GM12872 (cell line): ENCODE data around the gene CPXM1.

Source experiments
- TF ChIP-seq, protein P1 (sequence below): IDR thresholded peaks from 3 replicates; pipeline ENCODE4 v1.5.1; 2011; ENCODE audit warnings: low read depth, mild to moderate bottlenecking, low read length, moderate library complexity; ENCODE audit not compliant: insufficient read depth

The CPXM1 gene

DNA sequence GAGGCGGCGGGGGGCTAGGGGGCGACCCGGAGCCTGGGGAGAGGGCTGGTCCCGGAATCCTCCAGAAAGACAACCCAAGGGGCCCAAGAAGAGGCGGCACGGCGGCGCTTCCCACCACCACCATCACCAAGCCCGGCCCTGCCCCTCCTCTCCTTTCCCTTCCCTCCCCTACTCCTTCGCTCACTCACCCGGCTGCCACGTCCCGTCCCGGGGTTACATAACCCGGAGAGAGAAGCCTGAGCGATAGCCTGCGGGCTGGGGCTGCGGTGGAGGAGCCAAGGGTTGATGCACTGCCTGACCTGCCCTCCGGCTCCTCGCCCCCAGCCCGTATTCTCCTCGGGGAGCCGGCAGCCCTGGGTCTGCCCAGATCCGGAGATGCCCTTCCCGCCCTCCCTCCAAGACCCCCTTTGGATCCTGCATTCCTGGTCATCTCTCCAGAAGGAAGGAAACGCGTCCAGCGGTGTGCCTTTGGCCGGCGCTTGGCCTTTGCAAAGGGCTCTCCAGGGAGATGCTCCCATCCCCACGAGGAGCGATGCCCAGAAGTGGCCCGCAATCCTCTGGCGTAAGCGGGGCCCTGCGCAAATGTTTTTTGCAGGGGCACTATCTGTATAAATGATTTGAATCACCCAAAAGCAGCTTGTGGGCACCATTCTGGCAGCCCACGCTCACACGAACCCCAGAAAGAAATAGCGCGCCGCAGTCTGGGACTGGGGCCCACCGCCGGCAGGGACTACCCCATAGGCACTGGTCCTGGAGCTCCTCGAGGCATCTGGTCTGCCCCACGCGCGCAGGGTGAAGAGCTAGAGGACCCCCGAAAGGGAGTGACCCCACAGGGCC is 4.6 kb upstream of the CPXM1 start:
- TF ChIP-seq, protein P1, sequence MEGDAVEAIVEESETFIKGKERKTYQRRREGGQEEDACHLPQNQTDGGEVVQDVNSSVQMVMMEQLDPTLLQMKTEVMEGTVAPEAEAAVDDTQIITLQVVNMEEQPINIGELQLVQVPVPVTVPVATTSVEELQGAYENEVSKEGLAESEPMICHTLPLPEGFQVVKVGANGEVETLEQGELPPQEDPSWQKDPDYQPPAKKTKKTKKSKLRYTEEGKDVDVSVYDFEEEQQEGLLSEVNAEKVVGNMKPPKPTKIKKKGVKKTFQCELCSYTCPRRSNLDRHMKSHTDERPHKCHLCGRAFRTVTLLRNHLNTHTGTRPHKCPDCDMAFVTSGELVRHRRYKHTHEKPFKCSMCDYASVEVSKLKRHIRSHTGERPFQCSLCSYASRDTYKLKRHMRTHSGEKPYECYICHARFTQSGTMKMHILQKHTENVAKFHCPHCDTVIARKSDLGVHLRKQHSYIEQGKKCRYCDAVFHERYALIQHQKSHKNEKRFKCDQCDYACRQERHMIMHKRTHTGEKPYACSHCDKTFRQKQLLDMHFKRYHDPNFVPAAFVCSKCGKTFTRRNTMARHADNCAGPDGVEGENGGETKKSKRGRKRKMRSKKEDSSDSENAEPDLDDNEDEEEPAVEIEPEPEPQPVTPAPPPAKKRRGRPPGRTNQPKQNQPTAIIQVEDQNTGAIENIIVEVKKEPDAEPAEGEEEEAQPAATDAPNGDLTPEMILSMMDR: no peak

DNA sequence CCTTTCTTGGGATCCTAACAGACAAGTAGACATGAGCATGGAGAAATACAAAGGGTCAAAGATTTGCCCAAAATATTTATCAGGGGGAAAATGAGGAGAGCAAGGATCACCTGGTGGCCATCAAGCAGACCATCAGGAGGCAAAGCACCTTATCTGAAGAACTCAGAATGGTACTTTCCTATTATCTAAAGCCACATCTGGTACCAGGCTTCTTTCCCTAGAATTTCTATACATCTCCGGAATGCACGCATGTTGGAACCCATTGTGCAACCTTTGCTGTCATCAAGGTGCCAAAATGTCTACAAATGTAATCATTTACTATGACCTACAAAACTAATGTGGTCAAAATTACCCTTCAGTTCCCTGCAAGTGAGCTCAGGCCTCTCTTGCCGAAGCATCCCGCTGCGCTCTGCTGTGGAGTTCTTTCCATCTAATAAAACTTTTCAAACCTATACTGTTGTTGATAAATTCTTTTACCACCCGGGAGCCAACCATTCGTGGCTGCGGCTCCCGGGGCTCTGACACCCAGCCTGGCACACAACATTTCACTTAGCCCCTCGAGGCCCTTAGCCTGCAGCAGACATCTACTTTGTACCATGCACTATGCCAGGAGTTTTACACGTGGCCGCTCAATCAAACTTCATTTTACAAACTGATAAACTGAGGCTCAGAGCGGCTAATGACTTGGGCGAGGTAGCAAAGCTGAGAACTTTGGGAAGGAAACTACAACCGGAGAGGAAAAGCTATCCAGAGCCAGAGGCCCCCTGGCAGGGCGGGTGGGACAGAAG is 3.8 kb upstream of the CPXM1 start:
- TF ChIP-seq, protein P1: no peak

DNA sequence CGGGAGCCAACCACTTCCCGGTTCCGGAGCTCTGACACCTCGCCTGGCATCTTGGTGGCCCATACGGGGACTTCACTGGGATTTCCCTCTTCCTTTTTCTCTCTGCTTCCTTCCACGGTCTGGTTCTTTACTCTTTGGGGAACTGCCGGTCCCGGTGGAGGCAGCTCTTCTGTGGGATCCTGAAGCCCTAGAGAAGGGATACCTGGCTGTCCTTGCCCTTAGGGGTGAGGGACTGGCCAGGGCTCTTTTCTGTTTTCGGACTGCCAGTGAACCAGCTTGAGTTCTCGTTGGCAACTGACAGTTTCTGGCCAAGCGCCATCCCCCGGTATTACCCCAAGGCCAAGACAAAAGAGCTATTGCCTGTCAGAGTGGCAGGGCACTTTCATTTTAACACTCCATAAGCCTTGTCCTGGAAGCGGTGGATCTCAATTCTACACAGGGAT is 880 bp upstream of the CPXM1 start:
- TF ChIP-seq, protein P1: no peak

- TF ChIP-seq, protein P1: no peak
These were observed 523 bp downstream of the CPXM1 start for GRCh38 chr20:2799688-2800520.

DNA sequence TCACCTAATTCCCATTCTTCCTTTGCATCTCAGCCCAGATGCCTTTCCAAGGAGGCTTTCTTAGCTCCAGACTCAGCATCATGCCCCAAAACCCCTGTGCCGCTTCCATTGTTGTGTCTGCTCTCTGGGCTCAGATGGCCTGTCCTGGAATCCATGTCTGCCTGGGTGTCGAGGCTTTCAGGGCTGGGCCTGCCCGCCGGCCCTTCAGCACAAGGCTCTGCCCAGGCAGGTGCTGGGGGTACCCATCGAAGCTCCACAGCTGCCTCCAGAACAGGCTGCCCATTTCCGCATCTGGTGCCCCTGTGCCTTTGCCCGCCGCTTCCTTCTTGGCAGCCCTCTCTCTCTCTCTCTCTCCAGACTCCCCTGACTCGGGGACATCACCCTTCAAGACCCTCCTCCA is 1.2 kb downstream of the CPXM1 start:
- TF ChIP-seq, protein P1: no peak

DNA sequence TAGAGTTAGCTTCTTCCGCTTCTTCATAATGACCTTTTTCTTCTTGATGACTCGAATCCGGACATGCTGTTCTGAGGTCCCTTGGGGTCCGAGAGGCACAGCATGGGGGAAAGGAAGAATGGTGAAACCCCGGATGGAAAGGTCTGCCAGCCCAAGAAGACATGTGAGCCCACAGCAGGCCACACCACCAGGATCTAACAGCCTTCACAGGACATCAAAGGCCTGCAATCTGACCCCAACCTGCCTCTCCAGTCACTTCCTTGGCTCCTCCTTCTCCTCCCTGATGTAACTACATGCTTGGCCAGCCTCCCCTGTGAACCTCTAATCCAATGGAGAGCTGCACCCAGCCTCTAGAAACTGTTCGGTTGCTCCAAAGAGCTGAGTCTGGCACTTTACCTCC is 1.6 kb downstream of the CPXM1 start:
- TF ChIP-seq, protein P1: no peak
